GM18511 (cell line): ENCODE measurements around the gene JTB.
"Not testable (repeated sequence)": the region's sequence is repeated elsewhere in the genome, so short reads cannot be mapped to it uniquely, and the experiment has no call there.

Experiments used
- ATAC-seq: cut with Tn5 transposase; IDR thresholded peaks from one replicate; pipeline ENCODE4 v1.9.1; 2021; ENCODE audit warnings: mild to moderate bottlenecking, moderate library complexity; ENCODE audit not compliant: unreplicated experiment

JTB gene

DNA sequence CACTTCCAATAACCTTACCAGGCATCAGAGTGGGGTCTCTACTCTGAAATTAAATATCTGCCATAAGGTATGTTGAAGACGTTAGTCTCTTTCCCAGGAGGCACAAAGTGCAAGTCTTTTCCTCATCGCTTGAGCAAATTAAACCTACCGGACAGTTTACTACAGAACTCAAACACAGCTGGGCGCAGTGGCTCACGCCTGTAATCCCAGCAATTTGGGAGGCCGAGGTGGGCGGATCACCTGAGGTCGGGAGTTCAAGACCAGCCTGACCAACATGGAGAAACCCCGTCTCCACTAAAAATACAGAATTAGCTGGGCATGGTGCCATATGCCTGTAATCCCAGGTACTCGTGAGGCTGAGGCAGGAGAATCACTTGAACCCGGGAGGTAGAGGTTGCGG lies 1.6 kb upstream of the JTB start:
- not testable (repeated sequence) for ATAC-seq

DNA sequence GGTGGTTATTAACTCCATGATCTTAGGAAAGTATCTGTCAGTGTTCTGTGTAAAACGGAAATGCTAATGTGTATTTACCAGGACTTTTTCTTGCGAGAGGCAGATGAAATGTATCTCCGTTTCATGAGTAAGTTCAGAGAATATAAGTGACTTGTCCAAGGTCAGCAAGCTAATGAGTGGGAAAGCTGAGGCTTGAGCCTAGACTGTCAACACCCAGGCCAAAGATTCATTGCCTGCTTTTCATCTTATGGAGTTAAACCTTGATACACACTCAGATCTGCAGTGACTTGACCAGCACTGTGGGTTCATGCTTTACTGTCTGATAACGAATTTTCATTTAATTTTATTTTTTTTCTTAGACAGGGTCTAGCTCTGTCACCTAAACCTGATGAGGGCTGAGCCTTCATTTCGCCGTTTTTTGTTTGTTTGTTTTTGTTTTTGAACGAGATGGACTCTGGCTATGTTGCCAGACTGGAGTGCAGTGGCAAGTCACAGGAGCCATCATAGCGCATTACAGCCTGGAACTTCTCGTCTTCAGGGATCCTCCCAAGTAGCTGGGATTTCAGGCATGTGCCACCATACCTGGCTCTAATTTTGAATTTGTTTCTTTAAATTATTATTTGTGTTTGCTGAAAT lies 918 bp upstream of the JTB start:
- no peak for ATAC-seq

DNA sequence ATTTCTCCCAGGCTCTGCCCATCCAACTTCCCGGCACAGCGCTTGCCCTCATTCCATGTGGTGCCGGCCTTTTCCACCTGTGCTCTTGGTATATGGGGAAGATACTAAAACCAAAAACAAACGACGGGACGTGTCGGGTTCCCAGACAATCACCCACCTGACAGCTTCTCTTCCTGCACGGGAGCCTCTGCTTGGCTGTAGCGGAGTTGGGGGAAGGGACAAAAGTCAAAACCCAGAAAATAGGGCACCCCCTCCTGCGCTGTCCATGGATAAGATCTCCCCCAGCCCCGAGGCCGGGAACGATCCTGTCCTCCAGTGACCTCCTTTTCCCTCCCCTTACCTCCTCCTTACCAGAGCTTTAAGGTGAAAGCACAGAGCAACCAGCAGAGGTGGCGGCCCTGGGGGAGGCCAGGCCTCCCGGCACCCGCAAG lies 640 bp downstream of the JTB start:
- peak; percentile 23 for ATAC-seq

DNA sequence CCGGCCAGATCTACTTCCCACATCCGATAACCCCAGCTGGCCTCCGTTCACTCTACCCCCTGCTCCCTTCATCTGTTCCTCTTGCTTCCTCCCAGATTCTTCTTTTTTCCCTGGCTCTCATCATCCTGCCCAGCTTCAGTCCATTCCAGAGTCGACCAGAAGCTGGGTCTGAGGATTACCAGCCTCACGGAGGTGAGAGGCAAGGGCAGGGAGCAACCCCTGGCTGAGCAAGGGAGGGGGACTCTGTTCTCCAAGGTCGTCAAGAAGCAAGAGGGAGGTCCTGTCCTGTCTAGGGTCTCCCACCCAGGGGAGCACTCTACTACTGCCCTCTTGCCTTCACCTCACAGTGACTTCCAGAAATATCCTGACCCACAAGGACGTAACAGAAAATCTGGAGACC lies 3.9 kb downstream of the JTB start:
- no peak for ATAC-seq

DNA sequence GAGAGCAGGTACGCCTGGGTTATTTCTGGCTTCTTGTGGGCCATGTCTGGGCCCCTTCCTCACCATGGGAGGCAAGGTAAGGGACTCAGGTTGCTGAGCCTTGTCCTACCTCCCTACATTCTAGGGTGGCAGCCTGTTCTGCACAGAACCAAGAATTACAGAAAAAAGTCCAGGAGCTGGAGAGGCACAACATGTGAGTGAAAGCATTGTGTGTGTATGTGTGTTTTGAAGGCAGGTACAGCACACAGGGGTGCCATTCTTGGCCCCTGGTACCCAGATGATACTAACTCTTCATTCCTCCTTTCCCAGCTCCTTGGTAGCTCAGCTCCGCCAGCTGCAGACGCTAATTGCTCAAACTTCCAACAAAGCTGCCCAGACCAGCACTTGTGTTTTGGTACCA lies 4.4 kb downstream of the JTB start:
- no peak for ATAC-seq

DNA sequence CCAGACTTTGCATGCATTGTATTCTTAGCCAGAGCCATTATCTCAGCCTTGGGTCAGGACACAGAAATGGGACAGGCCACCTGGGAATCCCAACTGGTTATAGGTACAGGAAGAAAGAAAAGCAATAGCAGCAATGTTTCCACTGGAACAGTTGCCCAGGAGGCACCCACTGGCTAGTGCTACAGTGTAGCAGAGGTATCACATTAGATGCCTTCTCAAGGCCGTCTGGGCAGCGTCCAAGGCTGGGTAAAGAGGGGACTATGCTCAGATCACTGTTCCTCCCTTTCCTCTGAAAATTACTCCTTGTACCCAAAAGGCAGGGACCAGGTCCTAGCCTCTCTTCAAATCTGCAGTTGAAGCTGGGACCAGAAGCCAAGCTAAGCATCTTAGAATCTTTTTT lies 7.1 kb downstream of the JTB start:
- ATAC-seq = no peak

DNA sequence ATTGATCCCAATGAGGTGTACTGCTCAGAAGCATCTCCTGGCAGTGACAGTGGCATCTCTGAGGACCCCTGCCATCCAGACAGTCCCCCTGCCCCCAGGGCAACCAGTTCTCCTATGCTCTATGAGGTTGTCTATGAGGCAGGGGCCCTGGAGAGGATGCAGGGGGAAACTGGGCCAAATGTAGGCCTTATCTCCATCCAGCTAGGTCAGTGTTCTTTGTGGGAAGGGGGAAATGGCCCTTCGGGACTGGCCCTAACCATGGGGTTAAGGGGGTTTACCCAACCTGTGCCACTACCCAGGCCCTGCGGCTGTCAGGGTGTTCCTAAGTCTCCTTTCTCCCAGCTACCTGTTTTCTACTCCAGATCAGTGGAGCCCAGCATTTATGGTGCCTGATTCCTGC lies 8.5 kb downstream of the JTB start:
- ATAC-seq = no peak

DNA sequence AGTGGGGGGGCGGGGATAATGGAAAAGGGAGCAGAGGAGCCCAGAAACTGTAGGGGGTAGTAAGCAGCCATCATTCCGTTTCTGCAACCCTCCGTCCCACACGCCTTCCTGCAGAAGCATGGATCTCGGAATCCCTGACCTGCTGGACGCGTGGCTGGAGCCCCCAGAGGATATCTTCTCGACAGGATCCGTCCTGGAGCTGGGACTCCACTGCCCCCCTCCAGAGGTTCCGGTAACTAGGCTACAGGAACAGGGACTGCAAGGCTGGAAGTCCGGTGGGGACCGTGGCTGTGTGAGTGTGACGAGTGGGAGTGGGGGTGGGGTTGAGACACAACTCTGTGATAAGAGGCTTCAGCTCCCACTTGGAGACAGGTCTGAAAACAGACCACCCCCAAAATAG lies 9.1 kb downstream of the JTB start:
- no peak for ATAC-seq

DNA sequence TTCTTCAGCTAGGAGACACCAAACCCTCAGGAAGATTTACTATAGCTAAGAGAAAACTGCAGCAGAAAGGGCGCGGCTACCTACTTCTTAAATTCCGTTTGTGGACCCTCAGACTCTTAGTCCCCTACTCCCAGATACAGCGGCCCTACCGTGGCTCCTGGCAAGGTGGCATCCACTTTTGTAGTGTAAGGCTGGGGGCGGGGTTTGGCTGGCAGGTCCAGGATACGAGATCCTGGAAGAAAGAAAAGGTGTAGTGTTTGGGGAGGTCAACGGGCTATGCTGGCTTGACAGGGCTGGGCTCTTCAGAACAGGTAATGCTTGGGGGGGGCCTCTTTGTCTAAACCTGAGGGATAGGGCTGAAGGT lies 9.5 kb downstream of the JTB start:
- no peak for ATAC-seq

DNA sequence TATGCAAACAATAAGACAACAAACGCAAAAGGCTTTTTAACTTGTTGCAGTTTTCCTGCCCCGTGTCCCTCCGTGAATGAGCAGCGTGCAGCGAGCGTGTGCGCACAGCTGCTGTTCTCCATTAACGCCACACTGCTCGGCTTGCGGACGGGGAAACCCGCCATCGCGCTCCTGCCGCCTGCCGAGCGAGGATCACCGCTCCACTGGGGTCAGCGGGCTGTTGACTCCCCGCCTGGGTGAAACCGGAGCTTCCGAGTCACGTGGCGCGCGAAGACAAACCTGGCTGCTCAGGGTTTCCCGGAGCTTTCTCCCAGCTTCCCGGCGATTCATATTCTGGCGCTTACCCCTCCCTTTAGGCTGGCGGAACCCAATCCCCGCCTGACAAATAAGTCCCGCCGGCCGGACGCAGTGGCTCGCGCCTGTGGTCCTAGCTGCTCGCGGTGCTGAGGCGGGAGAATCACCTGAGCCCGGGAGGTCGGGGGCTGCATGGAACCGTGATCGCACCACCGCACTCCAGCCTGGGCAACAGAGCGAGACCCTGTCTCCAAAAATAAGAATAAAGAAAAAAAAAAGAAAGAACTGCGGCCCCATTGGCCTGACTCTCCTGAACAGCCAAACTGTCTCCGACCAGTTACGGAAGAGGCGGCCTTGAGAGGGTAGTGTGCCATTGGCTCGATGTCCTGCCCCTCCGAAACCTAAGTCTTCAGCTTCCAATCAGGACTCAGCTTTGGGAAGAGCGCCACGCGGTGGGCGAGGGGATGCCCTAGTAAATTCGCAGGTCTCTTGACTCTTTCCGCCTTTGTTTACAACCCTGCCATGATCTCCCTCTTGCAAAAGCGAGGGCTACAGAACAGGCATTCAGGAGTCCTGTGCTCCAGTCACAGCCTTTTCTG lies 10.1 kb downstream of the JTB start, which contains the start of gene CREB3L4:
CREB3L4 (plus strand) TSS at position 796 of the 893 bp plus-strand sequence. CDS start 624 bp downstream, outside the sequence.
- ATAC-seq = peak; percentile 82

DNA sequence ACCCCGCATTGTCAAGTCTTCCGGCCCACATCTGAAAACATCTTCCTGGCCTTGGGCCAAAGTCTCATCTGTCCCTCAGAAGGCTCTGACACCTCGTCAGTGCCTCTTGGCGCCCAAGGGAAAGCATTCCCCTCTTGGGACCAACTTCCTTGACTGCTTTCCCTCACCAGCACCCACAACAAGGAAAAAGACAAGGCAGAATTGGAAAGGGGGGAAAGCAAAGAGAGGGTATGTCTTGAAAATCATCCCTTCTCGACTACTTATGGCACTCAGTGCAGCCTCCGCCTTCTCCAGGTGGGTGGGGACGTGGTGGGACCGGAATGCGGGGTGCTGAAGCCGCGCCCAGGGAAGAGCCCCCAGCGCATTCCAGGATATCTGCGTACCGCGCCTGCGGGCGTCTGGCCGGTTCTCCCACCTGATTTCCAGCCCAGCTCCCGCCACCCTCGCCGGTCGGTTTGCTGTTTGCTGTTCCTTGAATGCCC lies 13.6 kb downstream of the JTB start:
- ATAC-seq = peak; percentile 5

DNA sequence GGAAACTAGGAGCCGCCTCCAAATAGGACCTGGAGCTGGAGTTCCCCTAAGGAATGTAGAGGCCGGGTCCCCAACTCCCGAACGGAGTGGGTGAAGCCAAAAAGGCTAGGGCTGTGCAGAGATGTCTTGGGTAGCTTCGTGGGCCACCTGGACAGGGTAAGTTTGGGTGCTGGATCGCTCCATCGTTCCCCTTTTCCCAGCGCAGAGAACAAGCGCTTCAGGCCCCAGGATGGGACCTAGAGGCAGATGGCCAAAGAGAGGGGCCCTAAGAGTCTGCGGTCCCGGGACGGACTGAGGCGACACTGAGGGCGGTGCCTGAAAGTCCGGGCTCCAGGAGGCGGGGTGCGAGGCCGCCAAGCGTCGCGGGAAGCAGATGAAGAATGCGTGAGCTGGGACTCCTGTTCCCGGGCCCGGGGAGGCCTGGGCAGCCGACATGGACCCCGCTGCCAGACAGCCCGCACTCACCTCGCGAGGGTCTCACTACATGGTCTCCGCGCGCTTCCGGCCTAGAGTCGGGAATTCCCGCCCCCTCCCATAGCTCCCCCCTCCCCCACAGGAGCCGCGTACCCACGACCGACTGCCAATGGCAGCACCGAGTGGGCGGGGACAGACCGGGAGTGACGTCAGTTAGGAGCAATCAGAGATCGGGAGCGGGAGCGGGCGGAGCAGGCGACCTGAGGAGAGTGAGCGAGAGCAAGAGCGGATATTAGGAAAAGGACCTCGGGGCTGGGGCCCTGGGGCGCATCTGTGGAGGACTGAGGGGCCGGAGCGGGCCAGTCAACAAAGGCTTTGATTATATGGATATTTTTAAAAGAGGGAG lies 14.2 kb downstream of the JTB start, which contains the start of gene SLC39A1:
SLC39A1 (minus strand) TSS at position 508 of the 820 bp plus-strand sequence. CDS start 822 bp downstream, outside the sequence.
- peak; percentile 58 for ATAC-seq

DNA sequence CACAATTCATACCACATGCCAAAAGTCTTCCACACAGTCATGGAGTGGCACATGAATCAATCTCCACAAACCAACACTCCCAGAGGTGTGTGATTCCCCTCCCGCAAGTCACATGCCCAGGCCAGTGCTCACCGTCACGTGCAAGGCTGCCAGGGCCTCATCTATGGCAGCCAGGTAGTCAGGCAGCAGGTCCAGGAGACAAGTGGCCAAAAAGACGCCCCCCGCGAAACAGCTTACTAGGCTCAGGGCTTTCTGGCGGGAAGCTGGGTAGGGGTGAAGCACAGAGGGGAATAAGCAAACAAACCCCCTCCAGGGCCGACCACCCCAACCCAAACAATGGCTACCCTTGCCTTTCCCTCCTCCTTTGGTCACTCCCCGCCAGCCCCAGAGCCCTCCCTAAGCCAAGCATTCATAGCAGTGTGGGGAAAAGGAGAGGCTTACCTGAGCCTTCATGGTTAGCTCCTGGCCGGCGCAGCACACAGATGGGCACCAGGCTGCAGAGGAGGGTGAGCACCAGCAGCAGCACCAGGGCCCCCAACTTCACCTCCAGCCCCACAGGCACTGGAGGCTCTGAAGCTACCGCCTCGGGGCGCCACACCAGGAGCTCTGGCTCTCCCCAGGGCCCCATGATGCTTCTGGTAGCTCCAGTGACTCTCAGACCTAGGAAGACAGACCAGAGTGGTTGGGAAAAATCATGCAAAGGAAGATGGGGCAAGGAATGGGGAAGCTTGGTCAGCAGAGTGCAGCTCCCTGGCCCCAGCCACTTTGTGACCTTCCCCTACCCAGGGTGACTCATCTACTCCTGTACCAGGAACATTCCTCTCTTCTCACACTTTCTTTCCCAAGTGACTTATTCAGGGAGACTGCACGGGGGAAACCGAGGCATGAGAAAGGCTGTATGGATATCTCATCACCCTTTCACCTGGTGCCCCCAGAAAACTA lies 15.1 kb downstream of the JTB start:
- no peak for ATAC-seq

DNA sequence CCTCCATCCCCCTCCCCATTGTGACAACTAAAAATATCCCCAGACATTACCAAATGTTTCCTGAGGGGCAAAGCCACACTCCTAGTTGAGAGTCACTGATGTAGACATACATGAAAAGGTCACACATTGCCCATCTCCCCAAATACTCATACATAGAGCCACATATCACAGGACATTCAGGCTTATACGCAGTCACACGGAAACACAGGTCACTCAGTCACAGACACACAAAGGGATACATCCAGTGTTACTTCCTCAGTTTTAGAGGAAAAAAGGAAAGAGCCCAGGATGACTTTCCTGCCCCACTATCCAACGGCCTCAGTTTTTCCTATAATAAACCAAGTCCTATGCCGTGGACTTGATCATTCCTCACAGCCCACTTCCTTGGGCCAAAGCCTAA lies 16.1 kb downstream of the JTB start:
- no peak for ATAC-seq

DNA sequence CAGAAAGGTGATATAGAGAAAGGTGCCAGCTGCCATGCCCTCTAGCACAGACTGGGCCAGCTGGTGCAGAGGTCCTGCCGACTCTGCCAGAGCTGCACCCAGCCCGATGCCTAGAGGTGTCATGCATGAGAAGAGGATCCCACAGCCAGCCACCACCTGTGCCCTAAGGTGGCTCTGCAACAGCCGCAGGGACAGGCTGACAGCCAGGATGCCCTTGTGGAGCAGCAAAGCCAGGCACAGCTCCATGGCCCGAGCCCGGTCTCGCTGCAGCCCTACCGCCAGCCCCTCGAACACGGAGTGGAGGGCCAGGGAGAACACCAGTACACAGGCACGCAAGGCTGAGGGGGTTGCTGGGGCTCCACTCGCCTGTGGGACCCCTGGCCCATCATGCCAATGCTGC lies 17.3 kb downstream of the JTB start:
- ATAC-seq = no peak

DNA sequence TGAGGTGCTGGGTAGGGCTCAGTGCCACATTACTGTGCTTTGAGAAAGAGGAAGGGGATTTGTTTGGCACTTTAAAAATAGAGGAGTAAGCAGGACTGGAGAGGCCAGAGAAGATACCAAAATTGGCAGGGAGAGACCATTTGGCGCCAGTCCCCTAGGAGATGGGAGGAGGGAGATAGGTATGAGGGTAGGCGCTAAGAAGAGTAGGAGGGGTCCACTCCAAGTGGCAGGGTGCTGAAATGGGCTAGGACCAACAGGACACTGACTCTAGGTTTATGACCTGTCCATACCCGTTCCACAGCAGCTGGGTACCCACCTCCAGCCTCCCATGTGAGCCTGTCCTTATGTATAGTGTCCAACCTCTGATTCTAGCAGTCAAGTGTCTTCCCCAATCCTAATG lies 18.0 kb downstream of the JTB start:
- no peak for ATAC-seq

DNA sequence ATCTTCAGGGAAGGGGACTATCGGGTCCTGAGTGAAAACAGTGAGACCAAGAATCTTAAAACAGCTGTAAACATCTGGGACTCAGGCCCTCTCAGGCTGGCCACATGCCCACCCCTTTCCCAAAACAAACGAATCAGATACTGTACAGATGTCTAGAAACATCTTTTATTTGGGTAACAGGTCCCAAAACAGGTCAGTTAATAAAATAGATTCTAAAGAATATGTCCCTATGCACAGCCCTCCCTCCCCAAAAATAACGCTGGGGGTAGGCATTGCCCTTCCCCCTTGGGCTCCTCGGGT lies 18.6 kb downstream of the JTB start:
- no peak for ATAC-seq

DNA sequence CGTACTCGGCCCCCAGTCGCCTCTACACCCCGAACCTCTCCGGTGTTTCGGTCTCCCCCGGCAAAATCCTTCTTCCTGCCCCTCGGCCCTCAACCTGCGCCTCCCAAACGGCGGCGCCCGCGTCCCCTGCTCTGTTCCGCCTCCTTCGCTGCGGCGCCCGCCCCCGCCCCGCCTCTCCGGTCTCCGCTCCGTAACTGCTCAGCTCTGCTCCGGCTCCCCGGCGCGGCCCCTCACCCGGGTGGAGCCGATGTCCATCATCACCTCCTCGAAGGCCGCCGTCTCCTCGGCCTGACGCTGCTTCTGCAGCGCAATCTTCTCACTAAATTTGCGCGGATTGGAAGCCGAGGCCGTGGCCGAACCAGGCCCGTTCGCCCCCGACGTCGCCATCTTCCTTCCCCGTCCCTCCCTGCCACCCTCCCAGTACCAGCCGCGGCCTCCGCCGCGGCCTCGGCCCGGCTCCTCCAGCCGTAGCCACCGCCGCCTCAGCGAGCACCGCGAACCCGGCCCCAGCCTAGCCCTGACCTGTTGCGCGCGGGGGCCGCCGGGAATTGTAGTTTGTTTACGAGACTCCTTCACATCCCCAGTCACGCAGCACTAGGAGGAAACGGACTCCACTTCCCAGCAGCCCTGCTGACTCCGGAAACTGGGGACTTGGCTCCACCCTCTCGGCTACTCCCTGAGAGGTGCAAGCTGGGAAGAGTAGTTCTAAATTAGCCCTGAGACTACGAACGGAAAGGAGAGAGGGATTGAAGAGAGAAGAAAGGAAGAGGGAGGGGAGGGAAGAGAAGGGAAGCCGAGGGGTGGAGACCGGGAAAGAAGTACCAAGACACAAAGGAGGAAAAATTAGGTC lies 19.1 kb downstream of the JTB start, which contains the start of gene CRTC2:
CRTC2 (minus strand) TSS at position 502 of the 850 bp plus-strand sequence; CDS start at position 387, 115 bp downstream.
- peak; percentile 76 for ATAC-seq

DNA sequence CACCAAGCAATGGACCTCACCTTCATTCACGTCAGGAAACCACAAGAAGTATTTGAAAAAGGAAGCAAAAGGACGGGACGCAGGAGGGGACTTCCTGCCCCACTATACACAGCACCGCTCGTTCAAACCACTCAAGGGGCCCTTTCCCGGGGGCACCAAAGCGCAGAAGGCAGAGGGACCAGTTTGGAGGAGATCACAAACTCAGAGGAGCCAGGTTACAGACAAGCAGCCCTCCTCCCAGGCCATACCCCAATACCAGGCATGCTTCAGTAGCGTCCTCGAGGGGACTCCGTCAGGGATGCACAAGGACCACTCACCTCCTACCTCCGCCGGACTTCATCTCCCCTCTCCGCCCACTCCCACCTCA lies 19.7 kb downstream of the JTB start:
- ATAC-seq = peak; percentile 22
